A549 (cell line): ENCODE results near the gene SSC5D. TPM values are rescaled to one million over a fixed set of nuclear protein-coding genes. Genes with fewer than 3 reads are reported as not detected.

Experiments
- ATAC-seq, 2 experiments: fragments of 200-7000 bp in 1 of 2; fragments of >200 bp in 1 of 2; cut with Nextera tagmentation in 1 of 2; cut with Tn5 transposase in 1 of 2; 3 replicates each; pipeline versions ENCODE4 v1.8.0 to v1.9.1; 2018 to 2020; ENCODE audit warnings: mild to moderate bottlenecking in 1 of 2, moderate library complexity in 1 of 2
- CTCF ChIA-PET: fragments of 300-600 bp; sonication (Branson Sonifier 250); formaldehyde crosslinking; extraction: SDS; loops from one replicate; lab custom pipeline; 2021; ENCODE audit warnings: antibody characterized with exemption, inconsistent platforms; lab: Yijun Ruan, JAX
- POLR2A ChIA-PET: fragments of 350-600 bp; formaldehyde crosslinking; extraction: SDS; loops from one replicate; lab custom pipeline; 2021; ENCODE audit warnings: antibody characterized with exemption, inconsistent platforms; lab: Yijun Ruan, JAX
- DNase-seq, 2 experiments: peaks; one replicate each; pipeline versions ENCODE4 v3.0.0 to v3.0.0-alpha.2; 2011 to 2016; ENCODE audit warnings: low read depth in 1 of 2, low spot score in 1 of 2
- FAIRE-seq: peaks from 2 replicates; lab custom pipeline; 2011; peaks lifted over from hg19 to GRCh38; lab: Jason Lieb, UNC
- H3K27ac ChIP-seq, 2 experiments: fragments of >200 bp; sonication (Bioruptor Twin); formaldehyde crosslinking; 3 replicates each; pipeline ENCODE4 v1.5.1; 2016 to 2017
- H3K4me1 ChIP-seq: fragments of >200 bp; sonication (Bioruptor Twin); formaldehyde crosslinking; 3 replicates; pipeline ENCODE4 v1.6.1; 2016
- H3K4me2 ChIP-seq: fragments of >200 bp; sonication (Bioruptor Twin); formaldehyde crosslinking; 3 replicates; pipeline ENCODE4 v1.6.1; 2016
- H3K4me3 ChIP-seq: fragments of >200 bp; sonication (Bioruptor Twin); formaldehyde crosslinking; 3 replicates; pipeline ENCODE4 v1.5.1; 2016
- H3K9me3 ChIP-seq: fragments of >200 bp; sonication (Bioruptor Twin); formaldehyde crosslinking; 3 replicates; pipeline ENCODE4 v1.6.1; 2016
- BHLHE40 ChIP-seq: IDR thresholded peaks from 2 replicates; pipeline ENCODE4 v1.6.1; 2012; ENCODE audit warnings: low read depth, low read length, inconsistent platforms
- CBX2 ChIP-seq: fragments of 200-600 bp; sonication (generic); IDR thresholded peaks from 2 replicates; pipeline ENCODE4 v1.6.1; 2016; ENCODE audit warnings: low read depth, mild to moderate bottlenecking, borderline replicate concordance
- CEBPB ChIP-seq, 2 experiments: fragments of >200 bp in 1 of 2; sonication (Bioruptor Twin) in 1 of 2; formaldehyde crosslinking in 1 of 2; IDR thresholded peaks; 2 replicates each; pipeline ENCODE4 v1.6.1; 2012 to 2016
- EHMT2 ChIP-seq: fragments of 200-600 bp; sonication (generic); IDR thresholded peaks from 2 replicates; pipeline ENCODE4 v1.6.1; 2016; ENCODE audit warnings: antibody characterized with exemption, low read depth, mild to moderate bottlenecking, moderate library complexity
- EP300 ChIP-seq, 2 experiments: fragments of >200 bp; sonication (Bioruptor Twin); formaldehyde crosslinking; IDR thresholded peaks; 2 replicates in 1 of 2; 3 replicates in 1 of 2; pipeline ENCODE4 v1.6.1; 2016 to 2017
- FOSB ChIP-seq: fragments of 250-450 bp; sonication (Bioruptor Pico); IDR thresholded peaks from 2 replicates; pipeline ENCODE4 v1.5.0; 2020; ENCODE audit warnings: mild to moderate bottlenecking, moderate library complexity
- HEYL ChIP-seq: fragments of 250-450 bp; sonication (Bioruptor Pico); IDR thresholded peaks from 2 replicates; pipeline ENCODE4 v1.8.0; 2021; ENCODE audit warnings: mild to moderate bottlenecking, moderate library complexity
- JUN ChIP-seq, 2 experiments: fragments of >200 bp; sonication (Bioruptor Twin); formaldehyde crosslinking; IDR thresholded peaks; 2 replicates in 1 of 2; 3 replicates in 1 of 2; pipeline ENCODE4 v1.6.1; 2016 to 2017
- KDM5A ChIP-seq: fragments of 200-600 bp; sonication (generic); IDR thresholded peaks from 2 replicates; pipeline ENCODE4 v1.6.1; 2016; ENCODE audit warnings: antibody characterized with exemption, mild to moderate bottlenecking
- MAFK ChIP-seq: fragments of 450-650 bp; IDR thresholded peaks from 2 replicates; pipeline ENCODE4 v1.6.1; 2014; ENCODE audit not compliant: partially characterized antibody
- PHF8 ChIP-seq: fragments of 200-600 bp; sonication (generic); IDR thresholded peaks from 2 replicates; pipeline ENCODE4 v1.6.1; 2016; ENCODE audit warnings: low read depth, mild to moderate bottlenecking, antibody characterized with exemption, moderate library complexity, borderline replicate concordance
- POLR2A ChIP-seq: IDR thresholded peaks from 2 replicates; pipeline ENCODE4 v1.6.1; 2012; ENCODE audit warnings: mild to moderate bottlenecking, low read length
- POLR2AphosphoS2 ChIP-seq: conservative IDR thresholded peaks from 2 replicates; pipeline ENCODE4 v1.6.1; 2012; ENCODE audit warnings: low read length, improper control_type of control experiment, inconsistent platforms
- RAD21 ChIP-seq, 2 experiments: fragments of >200 bp in 1 of 2; sonication (Bioruptor Twin) in 1 of 2; formaldehyde crosslinking in 1 of 2; IDR thresholded peaks in 1 of 2; conservative IDR thresholded peaks in 1 of 2; 2 replicates in 1 of 2; 3 replicates in 1 of 2; pipeline ENCODE4 v1.6.1; 2012 to 2018; ENCODE audit warnings: inconsistent platforms in 1 of 2
- RNF2 ChIP-seq: fragments of 200-600 bp; sonication (generic); IDR thresholded peaks from 2 replicates; pipeline ENCODE4 v1.6.1; 2016; ENCODE audit warnings: low read depth, mild to moderate bottlenecking, antibody characterized with exemption, moderate library complexity, borderline replicate concordance
- SREBF2 ChIP-seq: fragments of 450-650 bp; IDR thresholded peaks from 2 replicates; pipeline ENCODE4 v1.6.1; 2014; ENCODE audit warnings: mild to moderate bottlenecking, moderate library complexity
- ZNF302 ChIP-seq: fragments of 250-450 bp; sonication (Bioruptor Pico); IDR thresholded peaks from 2 replicates; pipeline ENCODE4 v1.9.0; 2021; ENCODE audit warnings: inconsistent platforms, mild to moderate bottlenecking, moderate library complexity
- WGBS: methylation state at CpG from one replicate; pipeline ENCODE4 v1.1.6; 2017; ENCODE audit errors: missing lambda C conversion rate; 5-methylcytosine and 5-hydroxymethylcytosine counted together
- polyA plus RNA-seq, 4 experiments: library from polyadenylated mRNA; depleted of rRNA in 3 of 4; stranded (reverse); fragments of >200 nt; fragmentation: RNase III in 1 of 4; extraction: RNeasy Plus Mini Kit Qiagen cat#74134 plus additional on column Dnase treatment in 1 of 4; gene quantifications; 2 replicates in 3 of 4; 3 replicates in 1 of 4; pipeline ENCODE4 v1.2.3, GENCODE V29; 2011 to 2017
- TF ChIP-seq, protein P1 (sequence below): fragments of >200 bp; sonication (Bioruptor Twin); formaldehyde crosslinking; IDR thresholded peaks from 3 replicates; pipeline ENCODE4 v1.5.1; 2016
- TF ChIP-seq, protein P2 (sequence below): fragments of 450-650 bp; IDR thresholded peaks from 2 replicates; pipeline ENCODE4 v1.6.1; 2014; ENCODE audit warnings: antibody characterized with exemption
- TF ChIP-seq, protein P3 (sequence below): fragments of 200-600 bp; sonication (generic); IDR thresholded peaks from 2 replicates; pipeline ENCODE4 v1.6.1; 2016; ENCODE audit warnings: antibody characterized with exemption, mild to moderate bottlenecking, moderate library complexity
- TF ChIP-seq, protein P4 (sequence below): IDR thresholded peaks from 2 replicates; pipeline ENCODE4 v1.6.1; 2012; ENCODE audit warnings: low read depth, borderline replicate concordance

SSC5D gene
- polyA plus RNA-seq, 2 of the 4 experiments (the other 2 are of a cell fraction): 0.22 to 1.5 TPM

DNA sequence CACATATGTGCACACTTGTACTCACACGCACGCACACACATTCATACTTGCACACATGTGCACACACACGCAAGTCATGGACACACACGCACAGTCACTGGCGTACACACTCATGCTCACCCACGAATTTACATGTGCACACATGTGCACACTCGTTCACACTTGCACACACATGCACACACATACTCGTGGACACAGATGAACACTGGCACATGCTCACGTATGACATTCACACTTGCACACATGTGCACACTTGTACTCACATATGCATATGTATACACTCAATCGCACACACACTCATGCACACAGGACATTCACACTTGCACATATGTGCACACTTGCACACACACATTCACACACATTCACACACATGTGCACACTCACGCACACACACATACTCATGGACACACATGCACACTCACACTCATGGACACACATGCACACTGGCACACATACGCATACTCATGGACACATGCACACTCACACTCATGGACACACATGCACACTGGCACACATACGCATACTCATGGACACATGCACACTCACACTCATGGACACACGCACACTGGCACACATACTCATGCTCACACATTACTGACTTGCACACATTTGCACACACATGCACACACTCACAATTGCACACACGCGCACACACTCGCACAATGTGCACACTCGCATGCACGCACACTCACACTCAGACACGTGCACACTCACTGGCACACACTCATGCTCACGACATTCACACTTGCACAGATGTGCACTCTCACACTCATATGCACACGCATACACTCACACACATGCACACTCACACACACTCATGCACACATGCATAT is 39.2 kb downstream of the SSC5D start:
- no peak for ATAC-seq
- WGBS: 75% methylated on average over 22 of the region's 22 CpGs
- peak; percentile 7 for FAIRE-seq
- peaks cover 48% of the 10 kb centered on the region for H3K4me1 ChIP-seq
- H3K9me3 ChIP-seq: no peaks in the 10 kb centered on the region
- ChIA-PET POLR2A (interaction anchor here (1.6 to 1.7 kb wide), 3 partner anchors 23 to 72 kb away, joined by 5 to 13 read pairs (median 8); partner anchors contain the start of gene FIZ1), CTCF (interaction anchor here (0.6 to 2.9 kb wide), 10 partner anchors 8 to 96 kb away, joined by 3 to 13 read pairs (median 6); partner anchors contain the start of gene ZNF865)
- peak overlapping the region in 1 of 2 experiments; percentile 70; a peak in 3 of 6 replicates for H3K27ac ChIP-seq
- TF ChIP-seq EP300 (IDR thresholded peaks at IDR 0.05): no peak
- TF ChIP-seq FOSB (CRISPR knock-in tag): no peak
- no peak for TF ChIP-seq ZNF302 (CRISPR knock-in tag)
- no peak for TF ChIP-seq CEBPB (IDR thresholded peaks at IDR 0.05)
- DNase-seq: no peak
- no peak overlapping the region for H3K4me3 ChIP-seq
- peak overlapping the region; percentile 67 for H3K4me2 ChIP-seq

DNA sequence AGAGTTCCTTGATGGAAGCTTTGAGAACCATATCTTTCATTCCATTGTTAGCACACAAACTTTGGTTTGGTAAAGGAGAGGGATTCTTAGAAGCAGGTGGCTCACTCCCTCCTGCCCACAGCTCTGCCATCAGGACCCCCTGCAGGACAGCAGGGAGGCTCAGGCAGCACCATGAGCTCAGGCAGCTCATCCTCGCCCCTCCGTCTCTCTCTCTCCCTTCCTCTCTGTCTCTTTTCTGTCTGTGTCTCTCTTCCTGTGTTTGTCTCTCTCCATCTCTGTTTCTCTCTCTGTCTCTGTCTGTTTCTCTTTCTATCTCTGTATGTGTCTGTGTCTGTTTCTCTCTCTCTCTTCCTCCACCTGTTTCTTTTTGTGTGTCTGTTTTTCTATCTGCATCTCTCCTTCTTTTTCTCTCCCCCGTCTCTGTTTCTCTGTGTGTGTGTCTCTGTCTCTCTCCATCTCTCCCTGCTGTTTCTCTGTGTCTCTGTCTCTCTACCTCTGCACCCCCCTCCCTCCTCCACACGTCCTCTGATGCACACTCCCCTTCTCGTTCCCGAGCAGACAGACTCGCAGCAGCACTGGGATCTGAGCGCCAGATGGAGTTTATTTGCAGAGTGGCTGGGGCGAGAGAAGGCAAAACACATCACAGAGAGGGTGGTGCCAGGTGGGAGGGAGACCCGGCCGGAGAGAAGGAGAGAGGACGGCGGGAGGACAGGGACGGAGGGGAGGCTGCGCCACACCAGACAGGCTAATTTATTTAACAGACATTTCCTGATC is 40.0 kb downstream of the SSC5D start:
- peak; percentile 26 to 54 for ATAC-seq
- no peak for TF ChIP-seq HEYL
- TF ChIP-seq RAD21 (conservative IDR thresholded peaks at IDR 0.05 in 1 of 2, IDR thresholded peaks at IDR 0.05 in 1 of 2): peak in 1 of 2 experiments; percentile 23; a peak in 1 of 5 replicates
- TF ChIP-seq FOSB (CRISPR knock-in tag): no peak
- 25% methylated on average over 15 of the region's 15 CpGs for WGBS
- no peak overlapping the region for H3K4me3 ChIP-seq
- DNase-seq: peak in 1 of 2 experiments; percentile 64
- peaks cover 48% of the 10 kb centered on the region for H3K4me1 ChIP-seq
- peak overlapping the region; percentile 54 to 70 for H3K27ac ChIP-seq
- POLR2A ChIA-PET: interaction anchor here (1.4 kb wide), 1 partner anchor 22 kb away, joined by 3 read pairs; no protein-coding TSS in a partner anchor
- peak overlapping the region; percentile 66 for H3K4me2 ChIP-seq
- H3K9me3 ChIP-seq: no peaks in the 10 kb centered on the region
- CTCF ChIA-PET: interaction anchor here (0.6 to 2.9 kb wide), 8 partner anchors 19 to 78 kb away, joined by 3 to 13 read pairs (median 3); partner anchors contain the start of gene ZNF865
- no peak for FAIRE-seq

DNA sequence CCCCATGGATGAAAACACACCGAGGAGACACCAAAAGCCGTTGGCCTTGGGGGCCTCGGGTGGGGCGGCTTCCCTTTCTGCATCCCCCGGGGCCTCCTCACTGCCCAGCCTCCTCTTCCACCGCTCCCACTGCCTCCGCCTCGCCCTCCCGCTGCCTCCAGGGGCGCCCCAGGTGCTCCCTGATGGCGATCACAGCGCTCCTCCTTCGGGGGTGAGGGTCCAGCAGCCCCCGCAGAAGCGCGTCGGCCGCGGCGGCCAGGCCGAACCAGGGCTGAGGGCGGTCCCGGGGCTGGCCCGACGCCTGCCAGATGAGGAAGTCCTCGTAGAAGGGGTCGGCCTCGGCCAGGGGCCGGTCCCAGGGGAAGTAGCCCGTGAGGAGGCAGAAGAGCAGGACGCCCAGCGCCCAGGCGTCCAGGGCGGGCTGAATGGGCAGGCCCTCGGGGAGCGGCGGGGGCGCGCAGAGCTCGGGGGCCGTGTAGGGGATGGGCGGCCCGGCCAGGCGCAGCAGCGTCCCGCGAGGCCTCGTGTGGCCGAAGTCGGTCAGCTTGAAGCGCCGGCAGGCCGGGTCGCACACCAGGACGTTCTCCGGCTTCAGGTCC is 41.5 kb downstream of the SSC5D start:
- no peaks in the 10 kb centered on the region for H3K9me3 ChIP-seq
- FAIRE-seq (no peak), ATAC-seq (no peak), DNase-seq (no peak)
- no peak overlapping the region for H3K4me2 ChIP-seq
- peaks cover 43% of the 10 kb centered on the region for H3K4me1 ChIP-seq
- H3K4me3 ChIP-seq: no peak overlapping the region
- 94% methylated on average over 54 of the region's 56 CpGs for WGBS
- ChIA-PET POLR2A (interaction anchor here (1.4 kb wide), 1 partner anchor 20 kb away, joined by 3 read pairs; no protein-coding TSS in a partner anchor), CTCF (interaction anchor here (2.9 kb wide), 1 partner anchor 76 kb away, joined by 13 read pairs; the partner anchor contains the start of gene ZNF865)
- peak overlapping the region in 1 of 2 experiments; percentile 70; a peak in 2 of 6 replicates for H3K27ac ChIP-seq
- TF ChIP-seq POLR2AphosphoS2: no peak
- TF ChIP-seq, protein P1, sequence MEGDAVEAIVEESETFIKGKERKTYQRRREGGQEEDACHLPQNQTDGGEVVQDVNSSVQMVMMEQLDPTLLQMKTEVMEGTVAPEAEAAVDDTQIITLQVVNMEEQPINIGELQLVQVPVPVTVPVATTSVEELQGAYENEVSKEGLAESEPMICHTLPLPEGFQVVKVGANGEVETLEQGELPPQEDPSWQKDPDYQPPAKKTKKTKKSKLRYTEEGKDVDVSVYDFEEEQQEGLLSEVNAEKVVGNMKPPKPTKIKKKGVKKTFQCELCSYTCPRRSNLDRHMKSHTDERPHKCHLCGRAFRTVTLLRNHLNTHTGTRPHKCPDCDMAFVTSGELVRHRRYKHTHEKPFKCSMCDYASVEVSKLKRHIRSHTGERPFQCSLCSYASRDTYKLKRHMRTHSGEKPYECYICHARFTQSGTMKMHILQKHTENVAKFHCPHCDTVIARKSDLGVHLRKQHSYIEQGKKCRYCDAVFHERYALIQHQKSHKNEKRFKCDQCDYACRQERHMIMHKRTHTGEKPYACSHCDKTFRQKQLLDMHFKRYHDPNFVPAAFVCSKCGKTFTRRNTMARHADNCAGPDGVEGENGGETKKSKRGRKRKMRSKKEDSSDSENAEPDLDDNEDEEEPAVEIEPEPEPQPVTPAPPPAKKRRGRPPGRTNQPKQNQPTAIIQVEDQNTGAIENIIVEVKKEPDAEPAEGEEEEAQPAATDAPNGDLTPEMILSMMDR: no peak
- TF ChIP-seq, protein P2, sequence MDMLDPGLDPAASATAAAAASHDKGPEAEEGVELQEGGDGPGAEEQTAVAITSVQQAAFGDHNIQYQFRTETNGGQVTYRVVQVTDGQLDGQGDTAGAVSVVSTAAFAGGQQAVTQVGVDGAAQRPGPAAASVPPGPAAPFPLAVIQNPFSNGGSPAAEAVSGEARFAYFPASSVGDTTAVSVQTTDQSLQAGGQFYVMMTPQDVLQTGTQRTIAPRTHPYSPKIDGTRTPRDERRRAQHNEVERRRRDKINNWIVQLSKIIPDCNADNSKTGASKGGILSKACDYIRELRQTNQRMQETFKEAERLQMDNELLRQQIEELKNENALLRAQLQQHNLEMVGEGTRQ: no peak
- TF ChIP-seq FOSB (CRISPR knock-in tag): no peak
- TF ChIP-seq POLR2A: no peak
- no peak for TF ChIP-seq BHLHE40
- no peak for TF ChIP-seq PHF8
- TF ChIP-seq CBX2: no peak
- no peak for TF ChIP-seq RNF2
- TF ChIP-seq, protein P3, sequence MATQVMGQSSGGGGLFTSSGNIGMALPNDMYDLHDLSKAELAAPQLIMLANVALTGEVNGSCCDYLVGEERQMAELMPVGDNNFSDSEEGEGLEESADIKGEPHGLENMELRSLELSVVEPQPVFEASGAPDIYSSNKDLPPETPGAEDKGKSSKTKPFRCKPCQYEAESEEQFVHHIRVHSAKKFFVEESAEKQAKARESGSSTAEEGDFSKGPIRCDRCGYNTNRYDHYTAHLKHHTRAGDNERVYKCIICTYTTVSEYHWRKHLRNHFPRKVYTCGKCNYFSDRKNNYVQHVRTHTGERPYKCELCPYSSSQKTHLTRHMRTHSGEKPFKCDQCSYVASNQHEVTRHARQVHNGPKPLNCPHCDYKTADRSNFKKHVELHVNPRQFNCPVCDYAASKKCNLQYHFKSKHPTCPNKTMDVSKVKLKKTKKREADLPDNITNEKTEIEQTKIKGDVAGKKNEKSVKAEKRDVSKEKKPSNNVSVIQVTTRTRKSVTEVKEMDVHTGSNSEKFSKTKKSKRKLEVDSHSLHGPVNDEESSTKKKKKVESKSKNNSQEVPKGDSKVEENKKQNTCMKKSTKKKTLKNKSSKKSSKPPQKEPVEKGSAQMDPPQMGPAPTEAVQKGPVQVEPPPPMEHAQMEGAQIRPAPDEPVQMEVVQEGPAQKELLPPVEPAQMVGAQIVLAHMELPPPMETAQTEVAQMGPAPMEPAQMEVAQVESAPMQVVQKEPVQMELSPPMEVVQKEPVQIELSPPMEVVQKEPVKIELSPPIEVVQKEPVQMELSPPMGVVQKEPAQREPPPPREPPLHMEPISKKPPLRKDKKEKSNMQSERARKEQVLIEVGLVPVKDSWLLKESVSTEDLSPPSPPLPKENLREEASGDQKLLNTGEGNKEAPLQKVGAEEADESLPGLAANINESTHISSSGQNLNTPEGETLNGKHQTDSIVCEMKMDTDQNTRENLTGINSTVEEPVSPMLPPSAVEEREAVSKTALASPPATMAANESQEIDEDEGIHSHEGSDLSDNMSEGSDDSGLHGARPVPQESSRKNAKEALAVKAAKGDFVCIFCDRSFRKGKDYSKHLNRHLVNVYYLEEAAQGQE: no peak
- no peak for TF ChIP-seq KDM5A
- TF ChIP-seq MAFK: no peak
- TF ChIP-seq JUN (IDR thresholded peaks at IDR 0.05): no peak
- no peak for TF ChIP-seq SREBF2
- TF ChIP-seq, protein P4, sequence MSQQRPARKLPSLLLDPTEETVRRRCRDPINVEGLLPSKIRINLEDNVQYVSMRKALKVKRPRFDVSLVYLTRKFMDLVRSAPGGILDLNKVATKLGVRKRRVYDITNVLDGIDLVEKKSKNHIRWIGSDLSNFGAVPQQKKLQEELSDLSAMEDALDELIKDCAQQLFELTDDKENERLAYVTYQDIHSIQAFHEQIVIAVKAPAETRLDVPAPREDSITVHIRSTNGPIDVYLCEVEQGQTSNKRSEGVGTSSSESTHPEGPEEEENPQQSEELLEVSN: no peak
- no peak for TF ChIP-seq EHMT2
